HepG2 (cell line): ENCODE measurements around the gene ESRRG. TPM values are rescaled to one million over a fixed set of nuclear protein-coding genes. Genes with fewer than 3 reads are reported as not detected.

Experiments used
- ATAC-seq: fragments of 200-7000 bp; cut with Tn5 transposase; 3 replicates; pipeline ENCODE4 v1.9.1; 2020; ENCODE audit warnings: mild to moderate bottlenecking, moderate library complexity
- BruUV-seq: library from RNA; stranded (reverse); fragments of 400-500 nt; replicated peaks from 2 replicates; lab custom pipeline; 2021; lab: Mats Ljungman, UMichigan
- CTCF ChIA-PET: fragments of 300-600 bp; formaldehyde crosslinking; extraction: SDS; loops from one replicate; lab custom pipeline; 2021; ENCODE audit warnings: low total read pairs, inconsistent platforms, low intra/inter-chr PET ratio; lab: Yijun Ruan, JAX
- POLR2A ChIA-PET: fragments of 350-600 bp; sonication (Branson Sonifier 250); formaldehyde crosslinking; loops from one replicate; lab custom pipeline; 2020; ENCODE audit warnings: antibody characterized with exemption, inconsistent platforms; lab: Yijun Ruan, JAX
- DNase-seq: peaks from one replicate; pipeline ENCODE4 v3.0.0-alpha.2; 2015; ENCODE audit warnings: low spot score
- FAIRE-seq: peaks from 3 replicates; lab custom pipeline; 2011; peaks lifted over from hg19 to GRCh38; lab: Jason Lieb, UNC
- H2AFZ ChIP-seq: one replicate; pipeline ENCODE4 v1.6.1; 2011; ENCODE audit warnings: low read length, inconsistent platforms
- H3K27ac ChIP-seq: fragments of 300-600 bp; 3 replicates; pipeline ENCODE4 v1.8.0; 2011; ENCODE audit warnings: mixed run types, mild to moderate bottlenecking, mixed read lengths, low read length, inconsistent platforms; ENCODE audit not compliant: insufficient read depth; ENCODE audit errors: extremely low read length
- H3K27me3 ChIP-seq, 2 experiments: fragments of 200-600 bp in 1 of 2; 2 replicates in 1 of 2; 3 replicates in 1 of 2; pipeline versions ENCODE4 v1.6.0 to v1.8.0; 2011; ENCODE audit warnings: low read length in 2 of 2, mild to moderate bottlenecking in 2 of 2, moderate library complexity in 2 of 2, inconsistent platforms in 1 of 2; ENCODE audit not compliant: insufficient read depth in 2 of 2, control insufficient read depth in 1 of 2
- H3K36me3 ChIP-seq, 2 experiments: fragments of 200-600 bp in 1 of 2; replicated peaks in 1 of 2; 2 replicates in 1 of 2; 3 replicates in 1 of 2; pipeline versions ENCODE4 v1.5.1 to v1.8.0; 2011; ENCODE audit warnings: low read length in 2 of 2, inconsistent platforms in 1 of 2; ENCODE audit not compliant: insufficient read depth in 2 of 2, control insufficient read depth in 1 of 2
- H3K4me1 ChIP-seq: 2 replicates; pipeline ENCODE4 v1.5.1; 2012; ENCODE audit warnings: low read length, inconsistent platforms; ENCODE audit not compliant: insufficient read depth
- H3K4me2 ChIP-seq: 2 replicates; pipeline ENCODE4 v1.6.0; 2011; ENCODE audit warnings: low read depth, low read length, inconsistent platforms
- H3K4me3 ChIP-seq, 3 experiments: fragments of 200-600 bp in 1 of 3; sonication (generic), shearing (Covaris generic) in 1 of 3; replicated peaks in 1 of 3; 2 replicates each; pipeline ENCODE4 v1.5.1; 2011 to 2016; ENCODE audit warnings: low read length in 3 of 3, inconsistent platforms in 2 of 3, low read depth in 2 of 3, mild to moderate bottlenecking in 2 of 3, control low read depth in 1 of 3, mixed read lengths in 1 of 3; ENCODE audit not compliant: insufficient read depth in 1 of 3
- H3K79me2 ChIP-seq: one replicate; pipeline ENCODE4 v1.6.1; 2011; ENCODE audit warnings: low read length, inconsistent platforms; ENCODE audit not compliant: insufficient read depth
- H3K9ac ChIP-seq: 2 replicates; pipeline ENCODE4 v1.6.0; 2011; ENCODE audit warnings: mild to moderate bottlenecking, low read depth, low read length, inconsistent platforms; ENCODE audit not compliant: insufficient read depth
- H3K9me3 ChIP-seq: 2 replicates; pipeline ENCODE4 v1.5.1; 2012; ENCODE audit warnings: mild to moderate bottlenecking, low read length
- H4K20me1 ChIP-seq: 2 replicates; pipeline ENCODE4 v1.6.0; 2011; ENCODE audit warnings: inconsistent platforms, mild to moderate bottlenecking, low read length, moderate library complexity; ENCODE audit not compliant: insufficient read depth
- ATF7 ChIP-seq, 2 experiments: fragments of 450-650 bp in 1 of 2; sonication (generic) in 1 of 2; formaldehyde crosslinking in 1 of 2; IDR thresholded peaks; 2 replicates each; pipeline versions ENCODE4 v1.4.0 to v1.6.1; 2016 to 2020; ENCODE audit warnings: antibody characterized with exemption in 1 of 2, mild to moderate bottlenecking in 1 of 2, missing genetic modification reagents in 1 of 2
- CENPT ChIP-seq: sonication (generic); formaldehyde crosslinking; IDR thresholded peaks from 2 replicates; pipeline ENCODE4 v1.8.0; 2022; ENCODE audit warnings: low read depth, mild to moderate bottlenecking, moderate library complexity, missing genetic modification reagents
- CREB1 ChIP-seq, 2 experiments: fragments of 450-650 bp in 1 of 2; IDR thresholded peaks; 2 replicates each; pipeline ENCODE4 v1.6.1; 2016 to 2017; ENCODE audit warnings: control low read depth in 1 of 2, mild to moderate bottlenecking in 1 of 2, missing compliant biosample characterization in 1 of 2, missing genetic modification characterization in 1 of 2
- FIP1L1 ChIP-seq: fragments of 200-400 bp; formaldehyde crosslinking; IDR thresholded peaks from 2 replicates; pipeline ENCODE4 v1.6.1; 2018; ENCODE audit warnings: low read depth, mild to moderate bottlenecking, low read length, moderate library complexity, borderline replicate concordance; ENCODE audit not compliant: insufficient read depth
- GMEB1 ChIP-seq: sonication (generic); formaldehyde crosslinking; IDR thresholded peaks from 2 replicates; pipeline ENCODE4 v1.5.1; 2020; ENCODE audit warnings: missing genetic modification reagents, mild to moderate bottlenecking, borderline replicate concordance
- HNRNPUL1 ChIP-seq: fragments of 200-400 bp; formaldehyde crosslinking; IDR thresholded peaks from 2 replicates; pipeline ENCODE4 v1.6.1; 2017; ENCODE audit warnings: low read depth, mild to moderate bottlenecking, low read length, moderate library complexity
- HOXA9 ChIP-seq: sonication (generic); formaldehyde crosslinking; IDR thresholded peaks from 2 replicates; pipeline ENCODE4 v1.8.1; 2022; ENCODE audit warnings: missing genetic modification reagents, mild to moderate bottlenecking, moderate library complexity, borderline replicate concordance
- PPARG ChIP-seq: conservative IDR thresholded peaks from 2 replicates; pipeline ENCODE4 v1.6.1; 2016; ENCODE audit warnings: missing biosample characterization, missing genetic modification reagents
- ZC3H13 ChIP-seq: sonication (generic); formaldehyde crosslinking; IDR thresholded peaks from 2 replicates; pipeline ENCODE4 v1.8.1; 2023; ENCODE audit warnings: mild to moderate bottlenecking, missing genetic modification reagents, moderate library complexity
- ZFP36L2 ChIP-seq: sonication (generic); formaldehyde crosslinking; IDR thresholded peaks from 2 replicates; pipeline ENCODE4 v1.4.0; 2020; ENCODE audit warnings: missing genetic modification reagents
- ZNF367 ChIP-seq: sonication (generic); formaldehyde crosslinking; IDR thresholded peaks from 2 replicates; pipeline ENCODE4 v1.4.0; 2020; ENCODE audit warnings: missing genetic modification reagents, borderline replicate concordance
- ZNF589 ChIP-seq: sonication (generic); formaldehyde crosslinking; conservative IDR thresholded peaks from 2 replicates; pipeline ENCODE4 v1.8.0; 2022; ENCODE audit warnings: mild to moderate bottlenecking, moderate library complexity, missing genetic modification reagents
- WGBS: methylation state at CpG from one replicate; pipeline ENCODE4 v1.1.6; 2017; ENCODE audit warnings: low lambda C conversion rate; 5-methylcytosine and 5-hydroxymethylcytosine counted together
- in situ Hi-C: cut with HindIII; loops from 2 replicates; pipeline ENCODE4 v1.10.0; 2017; ENCODE audit warnings: low pct_unique_long_range_greater_than_20kb; ENCODE audit not compliant: extremely low pct_ligation_motif_present
- intact Hi-C: fragments of 100-400 bp; cut with micrococcal nuclease; formaldehyde crosslinking; loops from one replicate; pipeline ENCODE4 v1.10.0; 2022; ENCODE audit not compliant: unreplicated experiment
- polyA plus RNA-seq, 8 experiments: library from polyadenylated mRNA; depleted of rRNA in 3 of 8; stranded (reverse) in 7 of 8; unstranded in 1 of 8; fragments of >200 nt; fragmentation: Illumina TruSeq in 4 of 8; extraction: Trizol in 4 of 8; gene quantifications; 2 replicates each; pipeline versions ENCODE4 v1.2.1 to v1.2.3, GENCODE V29; 2011 to 2016; ENCODE audit warnings: low read depth in 4 of 8, missing spikeins in 1 of 8, mixed read lengths in 1 of 8; ENCODE audit not compliant: insufficient read depth in 1 of 8
- total RNA-seq, 5 experiments: library from RNA; depleted of rRNA; stranded (reverse); fragments of >200 nt; fragmentation: Illumina TruSeq; extraction: Trizol; gene quantifications; 2 replicates each; pipeline ENCODE4 v1.2.3, GENCODE V29; 2016; ENCODE audit warnings: low read depth in 1 of 5
- TF ChIP-seq, protein P1 (sequence below): sonication (generic); formaldehyde crosslinking; IDR thresholded peaks from 2 replicates; pipeline ENCODE4 v1.4.0; 2020; ENCODE audit warnings: mild to moderate bottlenecking, low read depth, missing genetic modification reagents
- TF ChIP-seq, protein P2 (sequence below): IDR thresholded peaks from 2 replicates; pipeline ENCODE4 v1.6.1; 2018; ENCODE audit warnings: missing genetic modification reagents

ESRRG gene
- total and polyA plus RNA-seq, 2 of the 13 experiments (the other 11 are each of a cell fraction or from before 2014, with no cell fraction given) = not detected

- H3K9me3 ChIP-seq = no peaks in the 10 kb centered on the region
- ATAC-seq (no peak), DNase-seq (no peak), FAIRE-seq (no peak)
- in situ Hi-C loops = no loop called here
- H3K4me1 ChIP-seq = no peaks in the 10 kb centered on the region
- H2AFZ ChIP-seq = no peak overlapping the region
- H3K27ac ChIP-seq = no peak overlapping the region
- no peaks in the 10 kb centered on the region for H3K36me3 ChIP-seq
- no peaks in the 10 kb centered on the region for H3K27me3 ChIP-seq
- no peaks in the 10 kb centered on the region for H4K20me1 ChIP-seq
- 20% methylated on average over 3 of the region's 3 CpGs for WGBS
- no TSS peak for BruUV-seq
- H3K9ac ChIP-seq = no peak overlapping the region
- TF ChIP-seq CREB1 (IDR thresholded peaks at IDR 0.05) (peak; percentile 97), CREB1 (CRISPR knock-in tag; IDR thresholded peaks at IDR 0.05) (no peak), FIP1L1 (no peak), ATF7 (IDR thresholded peaks at IDR 0.05) (peak; percentile 73), ATF7 (CRISPR knock-in tag; IDR thresholded peaks at IDR 0.05) (no peak)
- intact Hi-C loops = loop anchor here (10.0 kb wide), 1 partner anchor 1243 kb away; no protein-coding TSS in a partner anchor
- CTCF ChIA-PET = no interaction called here
- H3K4me3 ChIP-seq = no peak overlapping the region
- H3K4me2 ChIP-seq = no peak overlapping the region
- POLR2A ChIA-PET = no interaction called here
- no peaks in the 10 kb centered on the region for H3K79me2 ChIP-seq
Observed at GRCh38 chr1:216691710-216692109, 31.5 kb downstream of the ESRRG start.

DNA sequence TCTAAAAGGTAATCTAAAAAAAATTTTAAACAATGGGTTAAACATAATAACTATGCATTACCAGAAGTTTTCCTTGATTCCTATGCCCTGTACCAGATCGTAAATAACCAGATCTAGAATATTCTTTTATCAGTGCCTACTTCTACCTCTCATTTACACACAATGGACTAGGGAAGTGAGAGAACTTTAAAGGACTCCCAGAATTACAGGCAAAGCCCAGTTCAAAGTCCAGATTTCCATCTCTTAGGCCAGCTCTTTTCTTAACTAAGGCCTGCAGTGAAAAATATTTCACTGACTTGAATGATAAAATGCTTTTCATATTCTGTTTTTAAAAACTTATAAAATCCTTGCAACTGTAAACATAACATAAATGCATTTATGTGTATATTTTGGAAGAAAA is 32.6 kb downstream of the ESRRG start:
- H2AFZ ChIP-seq = no peak overlapping the region
- 23% methylated on average over 1 of the region's 1 CpG for WGBS
- in situ Hi-C loops = no loop called here
- H3K9me3 ChIP-seq = no peaks in the 10 kb centered on the region
- no peak for FAIRE-seq
- intact Hi-C loops = loop anchor here (10.0 kb wide), 1 partner anchor 1244 kb away; no protein-coding TSS in a partner anchor
- no peak for ATAC-seq
- no peak for DNase-seq
- no peak overlapping the region for H3K27ac ChIP-seq
- no peak overlapping the region for H3K4me3 ChIP-seq
- ChIA-PET CTCF (no interaction called here), POLR2A (no interaction called here)
- no peaks in the 10 kb centered on the region for H4K20me1 ChIP-seq
- no peaks in the 10 kb centered on the region for H3K79me2 ChIP-seq
- H3K4me1 ChIP-seq = no peaks in the 10 kb centered on the region
- BruUV-seq = no TSS peak
- no peak overlapping the region for H3K9ac ChIP-seq
- no peaks in the 10 kb centered on the region for H3K36me3 ChIP-seq
- H3K27me3 ChIP-seq = no peaks in the 10 kb centered on the region
- H3K4me2 ChIP-seq = no peak overlapping the region
- TF ChIP-seq HNRNPUL1 (no peak), ZFP36L2 (no peak), ZNF367 (CRISPR knock-in tag) (no peak), ZNF589 (no peak), HOXA9 (CRISPR knock-in tag) (no peak), ZC3H13 (CRISPR knock-in tag) (no peak), CENPT (CRISPR knock-in tag) (no peak), PPARG (CRISPR knock-in tag) (no peak), GMEB1 (CRISPR knock-in tag) (no peak)
- TF ChIP-seq, protein P1, sequence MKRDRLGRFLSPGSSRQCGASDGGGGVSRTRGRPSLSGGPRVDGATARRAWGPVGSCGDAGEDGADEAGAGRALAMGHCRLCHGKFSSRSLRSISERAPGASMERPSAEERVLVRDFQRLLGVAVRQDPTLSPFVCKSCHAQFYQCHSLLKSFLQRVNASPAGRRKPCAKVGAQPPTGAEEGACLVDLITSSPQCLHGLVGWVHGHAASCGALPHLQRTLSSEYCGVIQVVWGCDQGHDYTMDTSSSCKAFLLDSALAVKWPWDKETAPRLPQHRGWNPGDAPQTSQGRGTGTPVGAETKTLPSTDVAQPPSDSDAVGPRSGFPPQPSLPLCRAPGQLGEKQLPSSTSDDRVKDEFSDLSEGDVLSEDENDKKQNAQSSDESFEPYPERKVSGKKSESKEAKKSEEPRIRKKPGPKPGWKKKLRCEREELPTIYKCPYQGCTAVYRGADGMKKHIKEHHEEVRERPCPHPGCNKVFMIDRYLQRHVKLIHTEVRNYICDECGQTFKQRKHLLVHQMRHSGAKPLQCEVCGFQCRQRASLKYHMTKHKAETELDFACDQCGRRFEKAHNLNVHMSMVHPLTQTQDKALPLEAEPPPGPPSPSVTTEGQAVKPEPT (CRISPR knock-in tag) = no peak
- TF ChIP-seq, protein P2, sequence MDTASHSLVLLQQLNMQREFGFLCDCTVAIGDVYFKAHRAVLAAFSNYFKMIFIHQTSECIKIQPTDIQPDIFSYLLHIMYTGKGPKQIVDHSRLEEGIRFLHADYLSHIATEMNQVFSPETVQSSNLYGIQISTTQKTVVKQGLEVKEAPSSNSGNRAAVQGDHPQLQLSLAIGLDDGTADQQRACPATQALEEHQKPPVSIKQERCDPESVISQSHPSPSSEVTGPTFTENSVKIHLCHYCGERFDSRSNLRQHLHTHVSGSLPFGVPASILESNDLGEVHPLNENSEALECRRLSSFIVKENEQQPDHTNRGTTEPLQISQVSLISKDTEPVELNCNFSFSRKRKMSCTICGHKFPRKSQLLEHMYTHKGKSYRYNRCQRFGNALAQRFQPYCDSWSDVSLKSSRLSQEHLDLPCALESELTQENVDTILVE (CRISPR knock-in tag) = no peak
